ENCODE measurements around the gene ATP5PF.

GRCh38 chr21:25752416-25752815 is 17.7 kb upstream of the ATP5PF start:
- TF ChIP-seq EZH2 (IDR thresholded peaks at IDR 0.05; ENCODE audit: borderline replicate concordance, low read depth, low read length, poor library complexity, severe bottlenecking) (no peak), CTCF (conservative IDR thresholded peaks at IDR 0.05; ENCODE audit: low read depth, low read length) (no peak)
